ENCODE results near the gene CCL1.

CCL1 gene

DNA sequence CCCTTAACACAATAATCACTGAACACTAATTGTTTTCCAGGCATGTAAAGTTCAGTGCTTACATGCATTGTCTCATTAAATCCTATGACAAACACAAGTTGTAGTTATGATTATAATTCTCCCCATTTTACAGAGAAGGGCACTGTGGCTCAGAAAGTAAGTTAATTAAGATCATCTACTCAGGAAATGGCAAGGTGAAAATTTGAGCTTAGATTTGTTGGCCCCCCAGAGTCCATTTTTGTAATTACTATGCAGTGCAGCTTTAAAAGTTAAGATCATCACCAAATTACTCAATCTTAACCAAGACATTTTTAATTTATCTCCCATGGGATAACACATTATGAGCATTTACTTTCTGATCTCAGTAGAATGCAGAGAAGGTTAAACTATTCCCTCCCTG lies 34.2 kb upstream of the CCL1 start:
- H3K27me3 ChIP-seq (replicated peaks; ENCODE audit: control insufficient read depth, insufficient read depth, low read length), result peaks cover 1% of the 10 kb centered on the region; the same call in 1 of the 2 replicates
- no peak for DNase-seq (ENCODE audit: extremely low read depth, insufficient read length)
- H3K4me3 ChIP-seq (replicated peaks; ENCODE audit: low read depth, low read length), result no peak overlapping the region
- no peaks in the 10 kb centered on the region for H3K36me3 ChIP-seq (ENCODE audit: control insufficient read depth, insufficient read depth, low read length)
- TF ChIP-seq, protein P1, sequence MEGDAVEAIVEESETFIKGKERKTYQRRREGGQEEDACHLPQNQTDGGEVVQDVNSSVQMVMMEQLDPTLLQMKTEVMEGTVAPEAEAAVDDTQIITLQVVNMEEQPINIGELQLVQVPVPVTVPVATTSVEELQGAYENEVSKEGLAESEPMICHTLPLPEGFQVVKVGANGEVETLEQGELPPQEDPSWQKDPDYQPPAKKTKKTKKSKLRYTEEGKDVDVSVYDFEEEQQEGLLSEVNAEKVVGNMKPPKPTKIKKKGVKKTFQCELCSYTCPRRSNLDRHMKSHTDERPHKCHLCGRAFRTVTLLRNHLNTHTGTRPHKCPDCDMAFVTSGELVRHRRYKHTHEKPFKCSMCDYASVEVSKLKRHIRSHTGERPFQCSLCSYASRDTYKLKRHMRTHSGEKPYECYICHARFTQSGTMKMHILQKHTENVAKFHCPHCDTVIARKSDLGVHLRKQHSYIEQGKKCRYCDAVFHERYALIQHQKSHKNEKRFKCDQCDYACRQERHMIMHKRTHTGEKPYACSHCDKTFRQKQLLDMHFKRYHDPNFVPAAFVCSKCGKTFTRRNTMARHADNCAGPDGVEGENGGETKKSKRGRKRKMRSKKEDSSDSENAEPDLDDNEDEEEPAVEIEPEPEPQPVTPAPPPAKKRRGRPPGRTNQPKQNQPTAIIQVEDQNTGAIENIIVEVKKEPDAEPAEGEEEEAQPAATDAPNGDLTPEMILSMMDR (IDR thresholded peaks at IDR 0.05; ENCODE audit: insufficient read depth, low read length, poor library complexity, severe bottlenecking), result no peak

DNA sequence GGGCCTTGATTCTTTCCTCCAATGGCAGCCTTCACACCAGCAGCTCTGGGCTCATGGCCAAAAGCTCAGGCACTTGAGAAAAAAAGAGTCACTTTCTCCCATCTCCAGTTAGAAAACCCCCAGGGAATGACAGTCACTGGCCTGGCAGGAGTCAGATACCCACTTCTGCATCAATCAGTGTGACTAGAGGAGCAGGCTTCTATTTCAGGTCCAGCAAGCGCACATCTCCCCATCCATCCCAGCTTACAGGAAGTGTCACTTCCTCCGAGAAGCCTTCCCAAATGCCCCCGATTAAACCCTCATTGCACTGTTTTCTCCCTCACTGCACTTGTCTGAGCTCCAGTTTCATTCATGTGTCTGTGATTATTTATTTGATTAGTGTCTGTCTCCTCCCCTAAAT lies 30.4 kb upstream of the CCL1 start:
- Histone ChIP-seq H3K4me3 (replicated peaks; ENCODE audit: low read depth, low read length) (no peak overlapping the region), H3K27me3 (replicated peaks; ENCODE audit: control insufficient read depth, insufficient read depth, low read length) (peaks cover 3% of the 10 kb centered on the region; the same call in 1 of the 2 replicates), H3K36me3 (ENCODE audit: control insufficient read depth, insufficient read depth, low read length) (no peaks in the 10 kb centered on the region)
- DNase-seq (ENCODE audit: extremely low read depth, insufficient read length), result no peak
- TF ChIP-seq, protein P1 (IDR thresholded peaks at IDR 0.05; ENCODE audit: insufficient read depth, low read length, poor library complexity, severe bottlenecking), result no peak

DNA sequence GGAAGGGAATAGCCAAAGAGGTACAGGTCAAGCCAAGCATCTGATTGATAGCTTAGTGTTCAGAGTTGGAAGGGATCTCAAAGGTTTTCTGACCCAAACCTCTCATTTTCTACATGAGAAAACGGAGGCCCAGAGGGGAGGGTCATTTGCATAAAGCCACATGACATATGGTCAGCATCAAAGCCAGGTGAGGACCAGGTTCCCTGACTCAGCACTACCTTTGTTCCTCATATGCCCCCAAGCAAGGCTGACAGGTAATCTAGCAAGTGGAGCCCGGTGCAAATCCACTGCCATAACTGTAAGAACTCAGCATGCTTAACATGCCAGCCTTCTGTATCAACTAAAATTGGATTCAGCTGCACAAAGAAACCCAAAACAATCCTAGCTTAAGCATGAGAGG lies 28.2 kb upstream of the CCL1 start:
- DNase-seq (ENCODE audit: extremely low read depth, insufficient read length), result no peak
- H3K27me3 ChIP-seq (replicated peaks; ENCODE audit: control insufficient read depth, insufficient read depth, low read length), result peaks cover 2% of the 10 kb centered on the region; the same call in 1 of the 2 replicates
- no peaks in the 10 kb centered on the region for H3K36me3 ChIP-seq (ENCODE audit: control insufficient read depth, insufficient read depth, low read length)
- no peak overlapping the region for H3K4me3 ChIP-seq (replicated peaks; ENCODE audit: low read depth, low read length)
- TF ChIP-seq, protein P1 (IDR thresholded peaks at IDR 0.05; ENCODE audit: insufficient read depth, low read length, poor library complexity, severe bottlenecking), result no peak

DNA sequence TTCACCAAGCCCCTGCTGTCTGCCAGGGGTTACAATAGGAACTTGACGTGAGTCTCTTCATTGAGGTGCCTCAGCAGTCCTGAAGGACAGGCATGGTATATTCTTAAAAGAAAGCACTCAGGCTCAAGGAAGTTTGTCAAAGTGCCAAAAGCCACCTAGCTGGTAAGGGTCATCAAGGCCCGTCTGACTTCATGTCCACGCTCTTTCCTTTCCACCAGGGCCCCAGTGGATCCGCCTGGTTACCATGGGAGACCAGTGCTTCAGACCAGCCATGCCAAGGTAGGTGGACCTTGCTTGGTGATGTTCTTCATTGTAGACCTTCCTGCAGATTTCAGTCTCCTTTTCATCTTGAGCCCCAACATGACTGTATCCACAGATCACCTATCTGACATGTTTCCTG lies 27.6 kb upstream of the CCL1 start:
- no peaks in the 10 kb centered on the region for H3K36me3 ChIP-seq (ENCODE audit: control insufficient read depth, insufficient read depth, low read length)

DNA sequence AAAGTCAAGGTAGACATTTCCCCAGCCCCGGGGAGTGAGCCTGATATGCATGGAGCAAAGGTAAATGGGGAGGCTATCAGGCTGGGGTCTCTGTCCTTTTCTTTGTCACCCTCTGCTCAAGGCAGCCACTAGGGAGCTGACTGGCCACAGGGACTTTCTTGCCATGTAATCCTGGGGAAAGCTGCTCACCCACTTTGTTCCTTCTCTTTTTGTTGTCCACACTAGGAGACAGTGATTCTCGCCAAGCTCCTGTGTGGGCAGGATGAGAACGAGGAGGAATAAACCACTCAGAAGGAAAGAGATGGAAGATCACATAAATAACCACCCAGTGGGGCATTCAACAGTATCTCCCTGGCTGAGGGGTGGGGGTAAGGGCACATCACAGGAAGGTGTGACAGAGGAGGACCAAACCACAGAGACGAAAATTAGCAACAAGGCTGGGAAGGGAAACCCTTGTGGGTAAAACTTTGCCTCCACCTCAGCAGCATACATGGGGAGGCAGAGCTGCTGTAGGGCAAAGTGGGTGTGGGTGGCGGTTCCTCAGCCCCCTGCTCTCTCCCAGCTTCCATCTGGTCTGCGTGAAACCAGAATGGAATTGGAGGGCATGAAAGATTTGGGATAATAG lies 26.2 kb upstream of the CCL1 start:
- no peak for DNase-seq (ENCODE audit: extremely low read depth, insufficient read length)
- TF ChIP-seq, protein P1 (IDR thresholded peaks at IDR 0.05; ENCODE audit: insufficient read depth, low read length, poor library complexity, severe bottlenecking), result no peak
- Histone ChIP-seq H3K36me3 (ENCODE audit: control insufficient read depth, insufficient read depth, low read length) (no peaks in the 10 kb centered on the region), H3K27me3 (replicated peaks; ENCODE audit: control insufficient read depth, insufficient read depth, low read length) (peaks cover 2% of the 10 kb centered on the region; the same call in 1 of the 2 replicates), H3K4me3 (replicated peaks; ENCODE audit: low read depth, low read length) (no peak overlapping the region; the same call in 1 of the 2 replicates)

More for the DNA sequence above, 27.6 kb upstream of the CCL1 start:
- no peak overlapping the region for H3K4me3 ChIP-seq (replicated peaks; ENCODE audit: low read depth, low read length)
- TF ChIP-seq, protein P1 (IDR thresholded peaks at IDR 0.05; ENCODE audit: insufficient read depth, low read length, poor library complexity, severe bottlenecking), result no peak
- no peak for DNase-seq (ENCODE audit: extremely low read depth, insufficient read length)
- H3K27me3 ChIP-seq (replicated peaks; ENCODE audit: control insufficient read depth, insufficient read depth, low read length), result peaks cover 2% of the 10 kb centered on the region; the same call in 1 of the 2 replicates
